Testis (tissue), 3 donors: Measurements from ENCODE around the gene RGS12. TPM values are rescaled to one million over a fixed set of nuclear protein-coding genes. Genes with fewer than 3 reads are reported as not detected.

ENCODE experiments used
- DNase-seq: peaks from one replicate; pipeline ENCODE4 v3.0.0-alpha.2; 2019
- H3K27ac ChIP-seq, 2 donors: fragments of 200-600 bp; sonication (generic); one replicate each; pipeline ENCODE4 v1.5.1; 2019
- H3K27me3 ChIP-seq: fragments of 200-600 bp; sonication (generic); one replicate; pipeline ENCODE4 v1.5.1; 2019
- H3K36me3 ChIP-seq: fragments of 200-600 bp; sonication (generic); one replicate; pipeline ENCODE4 v1.5.1; 2017; ENCODE audit warnings: low read depth; ENCODE audit errors: missing control alignments
- H3K4me1 ChIP-seq: fragments of 200-600 bp; sonication (generic); one replicate; pipeline ENCODE4 v1.5.1; 2019
- H3K4me3 ChIP-seq, 2 donors: fragments of 200-600 bp; sonication (generic); one replicate each; pipeline ENCODE4 v1.5.1; 2017 to 2019
- H3K9me3 ChIP-seq: fragments of 200-600 bp; sonication (generic); one replicate; pipeline ENCODE4 v1.5.1; 2017
- POLR2A ChIP-seq: fragments of 450-650 bp; IDR thresholded peaks from one replicate; pipeline ENCODE4 v1.6.1; 2017; ENCODE audit warnings: antibody characterized with exemption, mild to moderate bottlenecking, moderate library complexity
- WGBS, 2 donors: methylation state at CpG; one replicate each; pipeline ENCODE4 v1.1.5; 2018; 5-methylcytosine and 5-hydroxymethylcytosine counted together
- intact Hi-C: fragments of 100-400 bp; cut with DNase I; formaldehyde crosslinking; loops from one replicate; pipeline ENCODE4 v1.15.1; 2023; ENCODE audit warnings: low total_unique reads
- polyA plus RNA-seq: library from polyadenylated mRNA; stranded (reverse); fragments of 350-450 nt; fragmentation: Illumina TruSeq; extraction: RNeasy Lipid Tissue Mini Kit (QIAGEN cat#74804); gene quantifications from one replicate; pipeline ENCODE4 v1.2.3, GENCODE V29; 2014; ENCODE audit warnings: low read depth, low replicate concordance; ENCODE audit not compliant: insufficient read depth
- total RNA-seq, 2 donors: library from RNA; depleted of rRNA; stranded (reverse); fragments of >200 nt; gene quantifications; one replicate each; pipeline ENCODE4 v1.2.3, GENCODE V29; 2016
- TF ChIP-seq, protein P1 (sequence below), 3 experiments: fragments of 450-650 bp in 2 of 3; fragments of 200-600 bp in 1 of 3; sonication (generic) in 1 of 3; IDR thresholded peaks; one replicate each; pipeline ENCODE4 v1.5.1; 2016 to 2019; ENCODE audit warnings: antibody characterized with exemption in 3 of 3, mild to moderate bottlenecking in 2 of 3, moderate library complexity in 1 of 3

RGS12 gene
- total and polyA plus RNA-seq, 3 donors from 2014 or later = 25.0 to 68.2 (median 39.0) TPM

DNA sequence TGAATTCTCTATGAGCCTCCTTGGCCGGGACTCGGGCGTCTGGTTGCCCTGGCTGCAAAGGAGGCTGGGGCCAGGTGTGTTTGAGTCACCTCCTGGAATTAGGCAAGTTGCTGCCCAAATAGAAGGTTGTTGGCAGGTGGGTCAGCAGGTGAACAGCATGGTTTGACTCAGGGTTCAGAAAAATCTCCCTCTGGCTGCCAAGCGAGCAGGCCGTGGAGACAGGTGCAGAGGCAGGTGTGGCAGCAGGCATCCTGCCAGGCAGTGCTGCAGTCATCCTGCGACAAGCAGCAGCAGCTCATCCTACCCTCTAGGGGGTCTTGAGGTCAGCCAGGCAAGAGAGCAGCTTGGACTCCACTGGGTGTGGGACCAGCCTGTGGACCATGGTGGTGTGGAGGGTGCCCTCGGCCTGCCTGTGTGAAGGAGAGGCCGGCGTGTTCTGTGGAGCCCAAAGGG is 35.7 kb upstream of the RGS12 start:
- TF ChIP-seq, protein P1, sequence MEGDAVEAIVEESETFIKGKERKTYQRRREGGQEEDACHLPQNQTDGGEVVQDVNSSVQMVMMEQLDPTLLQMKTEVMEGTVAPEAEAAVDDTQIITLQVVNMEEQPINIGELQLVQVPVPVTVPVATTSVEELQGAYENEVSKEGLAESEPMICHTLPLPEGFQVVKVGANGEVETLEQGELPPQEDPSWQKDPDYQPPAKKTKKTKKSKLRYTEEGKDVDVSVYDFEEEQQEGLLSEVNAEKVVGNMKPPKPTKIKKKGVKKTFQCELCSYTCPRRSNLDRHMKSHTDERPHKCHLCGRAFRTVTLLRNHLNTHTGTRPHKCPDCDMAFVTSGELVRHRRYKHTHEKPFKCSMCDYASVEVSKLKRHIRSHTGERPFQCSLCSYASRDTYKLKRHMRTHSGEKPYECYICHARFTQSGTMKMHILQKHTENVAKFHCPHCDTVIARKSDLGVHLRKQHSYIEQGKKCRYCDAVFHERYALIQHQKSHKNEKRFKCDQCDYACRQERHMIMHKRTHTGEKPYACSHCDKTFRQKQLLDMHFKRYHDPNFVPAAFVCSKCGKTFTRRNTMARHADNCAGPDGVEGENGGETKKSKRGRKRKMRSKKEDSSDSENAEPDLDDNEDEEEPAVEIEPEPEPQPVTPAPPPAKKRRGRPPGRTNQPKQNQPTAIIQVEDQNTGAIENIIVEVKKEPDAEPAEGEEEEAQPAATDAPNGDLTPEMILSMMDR (IDR thresholded peaks at IDR 0.05) = no peak
- TF ChIP-seq POLR2A = no peak
- no peak overlapping the region for H3K27ac ChIP-seq
- H3K4me3 ChIP-seq = no peak overlapping the region
- H3K36me3 ChIP-seq = no peaks in the 10 kb centered on the region
- H3K9me3 ChIP-seq = no peaks in the 10 kb centered on the region
- H3K27me3 ChIP-seq = no peaks in the 10 kb centered on the region
- intact Hi-C loops = no loop called here
- 94 to 97% methylated on average over 6 to 9 of the region's 9 CpGs for WGBS, 2 donors
- DNase-seq = no peak
- no peaks in the 10 kb centered on the region for H3K4me1 ChIP-seq

GRCh38 chr4:3257556-3258482 is 35.0 kb upstream of the RGS12 start:
- 88 to 91% methylated on average over 16 to 29 of the region's 29 CpGs for WGBS, 2 donors
- intact Hi-C loops = no loop called here
- Histone ChIP-seq H3K9me3 (no peaks in the 10 kb centered on the region), H3K27me3 (no peaks in the 10 kb centered on the region), H3K36me3 (no peaks in the 10 kb centered on the region), H3K27ac (no peak overlapping the region), H3K4me1 (no peaks in the 10 kb centered on the region), H3K4me3 (no peak overlapping the region)
- no peak for DNase-seq
- no peak for TF ChIP-seq POLR2A
- TF ChIP-seq, protein P1 (IDR thresholded peaks at IDR 0.05) = no peak

DNA sequence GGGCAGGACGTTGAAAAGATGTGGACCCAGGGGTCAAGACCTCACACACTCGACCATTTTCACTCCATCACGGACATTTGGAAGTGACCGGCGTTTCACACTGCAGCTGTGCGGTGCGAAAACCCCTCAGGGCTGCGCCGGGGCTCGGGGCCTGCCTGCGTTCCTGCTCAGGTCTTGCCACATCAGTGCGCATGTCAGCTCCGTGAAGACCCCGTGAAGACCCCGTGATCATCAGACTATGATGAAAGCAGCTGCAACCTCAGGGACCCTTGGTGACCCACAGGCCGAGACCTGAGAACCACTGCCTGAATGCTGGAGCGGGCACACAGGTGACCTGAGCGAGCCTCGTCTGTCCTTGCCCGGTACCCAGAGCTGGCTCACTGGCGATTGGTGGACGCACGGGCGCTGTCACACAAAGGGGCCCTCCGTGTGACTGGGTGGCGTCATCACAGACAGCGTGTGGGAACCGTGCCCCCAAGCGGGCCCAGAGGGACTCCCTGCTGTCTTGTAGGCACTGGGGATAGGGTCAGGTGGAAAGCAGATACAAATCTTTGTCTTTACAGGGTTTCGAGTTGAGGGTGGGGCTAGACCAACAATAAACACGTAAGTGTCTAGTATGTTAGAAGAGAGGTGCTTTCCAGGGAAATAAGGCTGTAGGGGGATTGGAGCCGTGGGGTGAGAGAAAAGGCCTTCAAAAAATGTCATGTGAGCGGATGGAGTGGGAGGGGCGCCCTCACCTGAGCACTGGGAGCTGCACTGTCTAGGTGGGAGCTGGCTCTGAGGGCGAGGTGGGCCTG is 31.2 kb upstream of the RGS12 start:
- no peaks in the 10 kb centered on the region for H3K27me3 ChIP-seq

DNA sequence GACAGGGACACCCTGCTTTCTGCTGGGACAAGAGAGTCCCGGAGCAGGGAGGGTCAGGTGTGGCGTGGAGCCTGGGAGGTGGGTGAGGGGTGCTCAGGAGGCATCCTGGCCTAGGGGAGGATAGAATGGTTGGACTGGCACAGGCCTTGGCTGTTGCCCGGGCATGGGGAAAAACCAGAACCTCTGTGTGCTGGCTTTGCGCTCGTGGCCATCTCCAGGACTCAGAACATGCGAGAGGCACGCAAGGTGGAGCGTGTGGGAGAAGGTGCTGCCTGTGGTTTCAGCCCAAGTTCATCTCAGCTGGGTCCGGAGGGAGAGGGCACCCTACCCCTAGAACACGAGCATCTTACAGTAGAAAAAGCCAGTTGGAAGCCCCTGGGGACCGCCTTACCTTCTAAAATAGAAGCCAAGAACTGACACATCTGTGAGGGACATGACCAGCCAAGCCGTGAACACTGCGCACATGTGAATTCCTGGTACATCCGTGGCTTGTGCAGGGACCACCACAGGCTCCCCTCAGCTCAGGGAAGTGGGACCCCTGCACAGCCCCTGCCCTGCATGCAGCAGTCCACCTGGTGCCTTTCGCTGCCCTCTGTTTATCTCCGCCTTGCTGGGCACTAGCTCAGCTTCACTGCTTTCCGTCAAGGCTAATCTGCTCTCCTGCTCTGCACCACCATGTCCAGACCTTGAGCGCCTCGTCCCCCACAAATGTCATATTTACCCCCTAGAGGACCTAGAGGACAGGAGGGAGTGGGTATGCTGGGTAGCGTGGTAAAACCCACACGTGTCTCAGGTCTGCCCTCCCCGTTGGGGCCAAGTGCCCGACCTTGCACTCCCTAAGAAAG is 30.4 kb upstream of the RGS12 start:
- intact Hi-C loops = no loop called here
- no peaks in the 10 kb centered on the region for H3K9me3 ChIP-seq
- H3K4me1 ChIP-seq = no peaks in the 10 kb centered on the region
- H3K36me3 ChIP-seq = no peaks in the 10 kb centered on the region
- no peak for DNase-seq
- no peak overlapping the region for H3K4me3 ChIP-seq
- no peak for TF ChIP-seq POLR2A
- TF ChIP-seq, protein P1 (IDR thresholded peaks at IDR 0.05) = no peak
- no peaks in the 10 kb centered on the region for H3K27me3 ChIP-seq
- 88 to 91% methylated on average over 21 to 23 of the region's 23 CpGs for WGBS, 2 donors
- H3K27ac ChIP-seq = no peak overlapping the region

More for the DNA sequence above, 31.2 kb upstream of the RGS12 start:
- no peak for DNase-seq
- Histone ChIP-seq H3K36me3 (no peaks in the 10 kb centered on the region), H3K4me1 (no peaks in the 10 kb centered on the region), H3K9me3 (no peaks in the 10 kb centered on the region), H3K27ac (no peak overlapping the region), H3K4me3 (no peak overlapping the region)
- 88% methylated on average over 8 to 31 of the region's 35 CpGs for WGBS, 2 donors
- intact Hi-C loops = no loop called here
- TF ChIP-seq, protein P1 (IDR thresholded peaks at IDR 0.05) = no peak
- TF ChIP-seq POLR2A = no peak
